HG02852 (cell line): ENCODE data around the gene RUFY3.
"Not testable (repeated sequence)": the region's sequence is repeated elsewhere in the genome, so short reads cannot be mapped to it uniquely, and the experiment has no call there.

Experiments
- ATAC-seq: cut with Tn5 transposase; IDR thresholded peaks from one replicate; pipeline ENCODE4 v1.9.1; 2021; ENCODE audit warnings: mild to moderate bottlenecking, moderate library complexity; ENCODE audit not compliant: unreplicated experiment

Gene RUFY3

GRCh38 chr4:70734971-70735370, 13.2 kb downstream of the RUFY3 start:
- no peak for ATAC-seq

GRCh38 chr4:70735915-70736314, 14.2 kb downstream of the RUFY3 start:
- ATAC-seq = not testable (repeated sequence)

GRCh38 chr4:70737006-70737405, 15.2 kb downstream of the RUFY3 start:
- ATAC-seq = no peak

- no peak for ATAC-seq
Observed at GRCh38 chr4:70737409-70737808, 15.6 kb downstream of the RUFY3 start.

GRCh38 chr4:70739496-70740337, 18.0 kb downstream of the RUFY3 start:
- no peak for ATAC-seq

- ATAC-seq = no peak
Observed at GRCh38 chr4:70741867-70742658, 20.3 kb downstream of the RUFY3 start.

GRCh38 chr4:70743731-70744130, 22.0 kb downstream of the RUFY3 start:
- no peak for ATAC-seq

GRCh38 chr4:70746179-70746839, 24.5 kb downstream of the RUFY3 start:
- ATAC-seq = no peak

GRCh38 chr4:70747874-70748273, 26.1 kb downstream of the RUFY3 start:
- no peak for ATAC-seq

- peak; percentile 84 for ATAC-seq
Observed at GRCh38 chr4:70749313-70749712, 27.5 kb downstream of the RUFY3 start.

GRCh38 chr4:70752236-70752635, 30.5 kb downstream of the RUFY3 start:
- no peak for ATAC-seq

GRCh38 chr4:70753630-70754029, 31.9 kb downstream of the RUFY3 start:
- ATAC-seq = no peak

- ATAC-seq = peak; percentile 76
Observed at GRCh38 chr4:70754470-70754869, 32.7 kb downstream of the RUFY3 start.

GRCh38 chr4:70754990-70755688, 33.4 kb downstream of the RUFY3 start:
- peak; percentile 38 for ATAC-seq

GRCh38 chr4:70759126-70759525, 37.4 kb downstream of the RUFY3 start:
- ATAC-seq = no peak

GRCh38 chr4:70759627-70760026, 37.9 kb downstream of the RUFY3 start:
- ATAC-seq = no peak

- no peak for ATAC-seq
Observed at GRCh38 chr4:70760662-70761061, 38.9 kb downstream of the RUFY3 start.

- no peak for ATAC-seq
Observed at GRCh38 chr4:70761276-70761816, 39.6 kb downstream of the RUFY3 start.

GRCh38 chr4:70765368-70765767, 43.6 kb downstream of the RUFY3 start:
- no peak for ATAC-seq

- ATAC-seq = no peak
Observed at GRCh38 chr4:70768301-70768948, 46.7 kb downstream of the RUFY3 start.
